GM12878 (cell line): ENCODE results near the gene ATP13A2. TPM values are rescaled to one million over a fixed set of nuclear protein-coding genes. Genes with fewer than 3 reads are reported as not detected.

ENCODE experiments used
- ATAC-seq: fragments of 200-7000 bp; cut with Tn5 transposase; 3 replicates; pipeline ENCODE4 v1.9.1; 2020; ENCODE audit warnings: mild to moderate bottlenecking, moderate library complexity
- BruUV-seq: library from RNA; stranded (reverse); fragments of 400-500 nt; replicated peaks from 2 replicates; lab custom pipeline; 2021; lab: Mats Ljungman, UMichigan
- CTCF ChIA-PET: fragments of 300-600 bp; sonication (Branson Sonifier 250); formaldehyde crosslinking; extraction: SDS; loops from one replicate; lab custom pipeline; 2021; ENCODE audit warnings: inconsistent platforms; lab: Yijun Ruan, JAX
- POLR2A ChIA-PET: fragments of 350-600 bp; formaldehyde crosslinking; extraction: SDS; loops from one replicate; lab custom pipeline; 2021; ENCODE audit warnings: inconsistent platforms; lab: Charles Lee
- RAD21 ChIA-PET: fragments of 300-600 bp; sonication (Branson Sonifier 250); formaldehyde crosslinking; loops from one replicate; lab custom pipeline; 2023; ENCODE audit warnings: antibody characterized with exemption; ENCODE audit not compliant: unreplicated experiment; lab: Charles Lee
- SMC1A ChIA-PET: fragments of 300-600 bp; sonication (Branson Sonifier 250); formaldehyde crosslinking; loops from one replicate; lab custom pipeline; 2023; ENCODE audit not compliant: unreplicated experiment, uncharacterized antibody; lab: Charles Lee
- DNase-seq: peaks from one replicate; pipeline ENCODE4 v3.0.0-alpha.2; 2011; ENCODE audit warnings: low read depth, low spot score
- FAIRE-seq: peaks from 3 replicates; lab custom pipeline; 2011; peaks lifted over from hg19 to GRCh38; lab: Jason Lieb, UNC
- H2AFZ ChIP-seq: 2 replicates; pipeline ENCODE4 v1.6.0; 2011; ENCODE audit warnings: low read depth, low read length, control low read depth; ENCODE audit not compliant: control insufficient read depth
- H3K27ac ChIP-seq: 2 replicates; pipeline ENCODE4 v1.5.1; 2011; ENCODE audit warnings: control low read depth; ENCODE audit not compliant: control insufficient read depth, insufficient read depth
- H3K27me3 ChIP-seq, 2 experiments: replicated peaks in 1 of 2; 2 replicates each; pipeline versions ENCODE4 v1.6.0 to v1.6.1; 2011; ENCODE audit warnings: low read length in 1 of 2; ENCODE audit not compliant: control insufficient read depth in 2 of 2, insufficient read depth in 2 of 2
- H3K36me3 ChIP-seq, 2 experiments: 2 replicates each; pipeline ENCODE4 v1.5.1; 2011; ENCODE audit warnings: low read length in 1 of 2; ENCODE audit not compliant: control insufficient read depth in 2 of 2, insufficient read depth in 2 of 2
- H3K4me1 ChIP-seq: 2 replicates; pipeline ENCODE4 v1.6.1; 2011; ENCODE audit warnings: mild to moderate bottlenecking, low read length, moderate library complexity, mixed read lengths; ENCODE audit not compliant: control insufficient read depth, insufficient read depth
- H3K4me2 ChIP-seq: 2 replicates; pipeline ENCODE4 v1.6.0; 2011; ENCODE audit warnings: control low read depth; ENCODE audit not compliant: control insufficient read depth, insufficient read depth
- H3K4me3 ChIP-seq: fragments of 200-600 bp; sonication (generic); 2 replicates; pipeline ENCODE4 v1.5.1; 2016
- H3K79me2 ChIP-seq: 2 replicates; pipeline ENCODE4 v1.6.0; 2011; ENCODE audit warnings: low read length; ENCODE audit not compliant: control insufficient read depth, insufficient read depth
- H3K9ac ChIP-seq: 2 replicates; pipeline ENCODE4 v1.8.0; 2011; ENCODE audit warnings: low read length, control low read depth, mixed read lengths; ENCODE audit not compliant: control insufficient read depth, insufficient read depth
- H3K9me3 ChIP-seq: replicated peaks from 3 replicates; pipeline ENCODE4 v1.5.1; 2011; ENCODE audit warnings: mild to moderate bottlenecking, low read length; ENCODE audit not compliant: control insufficient read depth, insufficient read depth
- H4K20me1 ChIP-seq: 2 replicates; pipeline ENCODE4 v1.6.0; 2011; ENCODE audit not compliant: control insufficient read depth, insufficient read depth
- ASH2L ChIP-seq: fragments of 300-600, 200-600 bp; sonication (generic); IDR thresholded peaks from 2 replicates; pipeline ENCODE4 v1.6.1; 2017; ENCODE audit warnings: low read depth, mild to moderate bottlenecking, borderline replicate concordance
- CHD4 ChIP-seq: fragments of 200-600 bp; sonication (generic); IDR thresholded peaks from 2 replicates; pipeline ENCODE4 v1.6.1; 2016; ENCODE audit warnings: mild to moderate bottlenecking
- FOXM1 ChIP-seq: IDR thresholded peaks from 2 replicates; pipeline ENCODE4 v1.6.1; 2012; ENCODE audit warnings: low read depth, mild to moderate bottlenecking, inconsistent platforms, low read length, moderate library complexity
- HDAC6 ChIP-seq: fragments of 200-600 bp; sonication (generic); IDR thresholded peaks from one replicate; pipeline ENCODE4 v1.8.0; 2017; ENCODE audit warnings: antibody characterized with exemption; ENCODE audit not compliant: unreplicated experiment
- NBN ChIP-seq: fragments of 450-650 bp; IDR thresholded peaks from 2 replicates; pipeline ENCODE4 v1.6.1; 2016
- NR2C2 ChIP-seq: IDR thresholded peaks from 2 replicates; pipeline ENCODE4 v1.6.1; 2011; ENCODE audit warnings: borderline replicate concordance, low read depth; ENCODE audit not compliant: control insufficient read depth, insufficient read length
- POLR2AphosphoS2 ChIP-seq: IDR thresholded peaks from 2 replicates; pipeline ENCODE4 v1.6.1; 2011; ENCODE audit warnings: low read depth, mild to moderate bottlenecking, low read length, improper control_type of control experiment, moderate library complexity
- RELA ChIP-seq: fragments of 450-650 bp; IDR thresholded peaks from 2 replicates; pipeline ENCODE4 v1.8.0; 2014; ENCODE audit warnings: borderline replicate concordance; ENCODE audit not compliant: partially characterized antibody
- TCF7 ChIP-seq: IDR thresholded peaks from 2 replicates; pipeline ENCODE4 v1.6.1; 2014; ENCODE audit warnings: antibody characterized with exemption, borderline replicate concordance
- WGBS: methylation state at CpG from one replicate; pipeline ENCODE4 v1.1.6; 2016; ENCODE audit warnings: low lambda C conversion rate; ENCODE audit not compliant: insufficient replicate concordance, insufficient coverage; ENCODE audit errors: missing lambda C conversion rate; 5-methylcytosine and 5-hydroxymethylcytosine counted together
- in situ Hi-C: fragments of 300-500 bp; cut with MboI; formaldehyde crosslinking; loops from 9 replicates; pipeline ENCODE4 v1.14.3; 2018; ENCODE audit warnings: mixed read lengths
- intact Hi-C: fragments of 100-400 bp; cut with micrococcal nuclease; formaldehyde crosslinking; loops from one replicate; pipeline ENCODE4 v1.14.2; 2022; ENCODE audit not compliant: unreplicated experiment
- polyA plus RNA-seq, 11 experiments: library from polyadenylated mRNA; depleted of rRNA in 4 of 11; unstranded in 6 of 11; stranded (reverse) in 5 of 11; fragments of >200 nt; fragmentation: Nextera tagmentation in 4 of 11; fragmentation: Illumina TruSeq in 1 of 11; extraction: Ambion mirVana in 4 of 11; extraction: Trizol in 1 of 11; gene quantifications; 1 replicate in 1 of 11; 2 replicates in 10 of 11; pipeline versions ENCODE4 v1.2.1 to v1.2.3, GENCODE V29; 2011 to 2016; ENCODE audit warnings: inconsistent platforms in 2 of 11, missing spikeins in 2 of 11, low read depth in 1 of 11
- total RNA-seq, 4 experiments: library from RNA; depleted of rRNA in 3 of 4; stranded (reverse); fragments of >200 nt in 3 of 4; fragmentation: Illumina TruSeq in 1 of 4; extraction: Trizol in 1 of 4; gene quantifications; 2 replicates each; pipeline versions ENCODE4 v1.2.1 to v1.2.3, GENCODE V29; 2013 to 2021
- TF ChIP-seq, protein P1 (sequence below): fragments of 450-650 bp; formaldehyde crosslinking; IDR thresholded peaks from 2 replicates; pipeline ENCODE4 v1.4.0; 2020; ENCODE audit warnings: mild to moderate bottlenecking, moderate library complexity
- TF ChIP-seq, protein P2 (sequence below): fragments of 450-650 bp; IDR thresholded peaks from 2 replicates; pipeline ENCODE4 v1.6.1; 2016; ENCODE audit warnings: mild to moderate bottlenecking

ATP13A2 gene
- total and polyA plus RNA-seq, 10 of the 15 experiments (the other 5 are each of a cell fraction or from before 2014, with no cell fraction given): 0.24 to 30.5 (median 8.0) TPM

DNA sequence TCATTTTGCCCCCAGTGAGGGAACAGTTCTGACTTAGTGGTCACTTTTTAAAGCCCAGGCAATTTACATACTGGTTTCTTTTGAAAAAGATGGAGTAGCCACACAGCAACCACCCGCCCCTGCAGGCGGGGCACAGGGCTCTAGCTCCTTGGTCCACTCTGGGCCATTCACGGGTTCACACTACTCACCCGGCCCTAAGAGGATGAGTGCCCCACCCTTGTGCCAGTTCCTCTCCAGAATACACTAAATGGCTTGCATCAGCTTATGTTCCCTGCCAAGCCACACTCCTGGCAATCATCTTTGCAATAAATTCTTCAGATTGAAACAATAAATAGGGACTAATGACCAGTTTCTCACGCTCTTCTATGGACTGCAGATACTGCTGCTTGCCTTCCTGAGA, 15.7 kb upstream of the ATP13A2 start:
- ChIA-PET POLR2A (no interaction called here), CTCF (no interaction called here), RAD21 (no interaction called here), SMC1A (no interaction called here)
- no peaks in the 10 kb centered on the region for H4K20me1 ChIP-seq
- no TSS peak for BruUV-seq
- no peaks in the 10 kb centered on the region for H3K9me3 ChIP-seq
- peaks cover 21 to 50% of the 10 kb centered on the region in 2 experiments for H3K36me3 ChIP-seq
- H3K79me2 ChIP-seq: no peaks in the 10 kb centered on the region
- ATAC-seq (no peak), DNase-seq (no peak), FAIRE-seq (no peak)
- no peak overlapping the region for H3K4me3 ChIP-seq
- H3K4me1 ChIP-seq: peaks cover 12% of the 10 kb centered on the region
- intact Hi-C loops: no loop called here
- no peak overlapping the region for H3K27ac ChIP-seq
- no peak for TF ChIP-seq NBN
- TF ChIP-seq, protein P1, sequence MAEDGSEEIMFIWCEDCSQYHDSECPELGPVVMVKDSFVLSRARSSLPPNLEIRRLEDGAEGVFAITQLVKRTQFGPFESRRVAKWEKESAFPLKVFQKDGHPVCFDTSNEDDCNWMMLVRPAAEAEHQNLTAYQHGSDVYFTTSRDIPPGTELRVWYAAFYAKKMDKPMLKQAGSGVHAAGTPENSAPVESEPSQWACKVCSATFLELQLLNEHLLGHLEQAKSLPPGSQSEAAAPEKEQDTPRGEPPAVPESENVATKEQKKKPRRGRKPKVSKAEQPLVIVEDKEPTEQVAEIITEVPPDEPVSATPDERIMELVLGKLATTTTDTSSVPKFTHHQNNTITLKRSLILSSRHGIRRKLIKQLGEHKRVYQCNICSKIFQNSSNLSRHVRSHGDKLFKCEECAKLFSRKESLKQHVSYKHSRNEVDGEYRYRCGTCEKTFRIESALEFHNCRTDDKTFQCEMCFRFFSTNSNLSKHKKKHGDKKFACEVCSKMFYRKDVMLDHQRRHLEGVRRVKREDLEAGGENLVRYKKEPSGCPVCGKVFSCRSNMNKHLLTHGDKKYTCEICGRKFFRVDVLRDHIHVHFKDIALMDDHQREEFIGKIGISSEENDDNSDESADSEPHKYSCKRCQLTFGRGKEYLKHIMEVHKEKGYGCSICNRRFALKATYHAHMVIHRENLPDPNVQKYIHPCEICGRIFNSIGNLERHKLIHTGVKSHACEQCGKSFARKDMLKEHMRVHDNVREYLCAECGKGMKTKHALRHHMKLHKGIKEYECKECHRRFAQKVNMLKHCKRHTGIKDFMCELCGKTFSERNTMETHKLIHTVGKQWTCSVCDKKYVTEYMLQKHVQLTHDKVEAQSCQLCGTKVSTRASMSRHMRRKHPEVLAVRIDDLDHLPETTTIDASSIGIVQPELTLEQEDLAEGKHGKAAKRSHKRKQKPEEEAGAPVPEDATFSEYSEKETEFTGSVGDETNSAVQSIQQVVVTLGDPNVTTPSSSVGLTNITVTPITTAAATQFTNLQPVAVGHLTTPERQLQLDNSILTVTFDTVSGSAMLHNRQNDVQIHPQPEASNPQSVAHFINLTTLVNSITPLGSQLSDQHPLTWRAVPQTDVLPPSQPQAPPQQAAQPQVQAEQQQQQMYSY (CRISPR knock-in tag): no peak
- TF ChIP-seq NR2C2: no peak
- TF ChIP-seq CHD4: no peak
- no peak for TF ChIP-seq POLR2AphosphoS2
- no peak for TF ChIP-seq ASH2L
- TF ChIP-seq RELA: no peak
- TF ChIP-seq FOXM1: no peak
- TF ChIP-seq, protein P2, sequence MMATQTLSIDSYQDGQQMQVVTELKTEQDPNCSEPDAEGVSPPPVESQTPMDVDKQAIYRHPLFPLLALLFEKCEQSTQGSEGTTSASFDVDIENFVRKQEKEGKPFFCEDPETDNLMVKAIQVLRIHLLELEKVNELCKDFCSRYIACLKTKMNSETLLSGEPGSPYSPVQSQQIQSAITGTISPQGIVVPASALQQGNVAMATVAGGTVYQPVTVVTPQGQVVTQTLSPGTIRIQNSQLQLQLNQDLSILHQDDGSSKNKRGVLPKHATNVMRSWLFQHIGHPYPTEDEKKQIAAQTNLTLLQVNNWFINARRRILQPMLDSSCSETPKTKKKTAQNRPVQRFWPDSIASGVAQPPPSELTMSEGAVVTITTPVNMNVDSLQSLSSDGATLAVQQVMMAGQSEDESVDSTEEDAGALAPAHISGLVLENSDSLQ: no peak
- no peak for TF ChIP-seq HDAC6
- TF ChIP-seq TCF7: no peak
- H3K9ac ChIP-seq: no peak overlapping the region
- no peaks in the 10 kb centered on the region for H3K27me3 ChIP-seq
- no peak overlapping the region for H2AFZ ChIP-seq
- no peak overlapping the region for H3K4me2 ChIP-seq
- 98% methylated on average over 5 of the region's 5 CpGs for WGBS
- in situ Hi-C loops: no loop called here
